HG02981 (cell line): ENCODE measurements around the gene PNMA6F.
"Not testable (repeated sequence)": the region's sequence is repeated elsewhere in the genome, so short reads cannot be mapped to it uniquely, and the experiment has no call there.

Source experiments
- ATAC-seq: cut with Tn5 transposase; IDR thresholded peaks from one replicate; pipeline ENCODE4 v1.9.1; 2021; ENCODE audit warnings: mild to moderate bottlenecking, moderate library complexity; ENCODE audit not compliant: unreplicated experiment

PNMA6F gene

GRCh38 chrX:153336121-153336894, 14.7 kb upstream of the PNMA6F start:
- no peak for ATAC-seq

- ATAC-seq, result no peak
These were observed 13.2 kb upstream of the PNMA6F start for GRCh38 chrX:153334654-153335295.

GRCh38 chrX:153333821-153334653, 12.5 kb upstream of the PNMA6F start, which contains the start of gene ZNF275:
ZNF275 (plus strand) TSS chrX:153334153; CDS start chrX:153336680, 2,527 bp downstream.
- peak; percentile 95 for ATAC-seq

GRCh38 chrX:153333266-153333665, 11.7 kb upstream of the PNMA6F start:
- ATAC-seq, result no peak

- ATAC-seq, result no peak
These were observed 6.0 kb upstream of the PNMA6F start for GRCh38 chrX:153327561-153327960.

GRCh38 chrX:153320555-153321184, 897 bp downstream of the PNMA6F start:
- no peak for ATAC-seq

- not testable (repeated sequence) for ATAC-seq
These were observed 1.5 kb downstream of the PNMA6F start for GRCh38 chrX:153320047-153320443.

GRCh38 chrX:153319295-153320046, 2.1 kb downstream of the PNMA6F start:
- ATAC-seq, result no peak

GRCh38 chrX:153318811-153319210, 2.8 kb downstream of the PNMA6F start:
- ATAC-seq, result no peak

GRCh38 chrX:153317996-153318722, 3.4 kb downstream of the PNMA6F start:
- ATAC-seq, result no peak

- no peak for ATAC-seq
These were observed 4.3 kb downstream of the PNMA6F start for GRCh38 chrX:153317306-153317705.

- no peak for ATAC-seq
These were observed 8.7 kb downstream of the PNMA6F start for GRCh38 chrX:153312842-153313241.

- no peak for ATAC-seq
These were observed 9.5 kb downstream of the PNMA6F start for GRCh38 chrX:153312041-153312440.

- ATAC-seq, result no peak
These were observed 10.7 kb downstream of the PNMA6F start for GRCh38 chrX:153310901-153311300.

GRCh38 chrX:153307276-153308178, 14.0 kb downstream of the PNMA6F start:
- no peak for ATAC-seq

GRCh38 chrX:153306527-153307115, 14.9 kb downstream of the PNMA6F start:
- no peak for ATAC-seq

GRCh38 chrX:153305972-153306371, 15.6 kb downstream of the PNMA6F start:
- ATAC-seq, result no peak
